HG03175 (cell line): ENCODE measurements around the gene ADGRD1.

ENCODE experiments used
- ATAC-seq: cut with Tn5 transposase; IDR thresholded peaks from one replicate; pipeline ENCODE4 v1.9.1; 2021; ENCODE audit warnings: mild to moderate bottlenecking, moderate library complexity; ENCODE audit not compliant: unreplicated experiment

The ADGRD1 gene

DNA sequence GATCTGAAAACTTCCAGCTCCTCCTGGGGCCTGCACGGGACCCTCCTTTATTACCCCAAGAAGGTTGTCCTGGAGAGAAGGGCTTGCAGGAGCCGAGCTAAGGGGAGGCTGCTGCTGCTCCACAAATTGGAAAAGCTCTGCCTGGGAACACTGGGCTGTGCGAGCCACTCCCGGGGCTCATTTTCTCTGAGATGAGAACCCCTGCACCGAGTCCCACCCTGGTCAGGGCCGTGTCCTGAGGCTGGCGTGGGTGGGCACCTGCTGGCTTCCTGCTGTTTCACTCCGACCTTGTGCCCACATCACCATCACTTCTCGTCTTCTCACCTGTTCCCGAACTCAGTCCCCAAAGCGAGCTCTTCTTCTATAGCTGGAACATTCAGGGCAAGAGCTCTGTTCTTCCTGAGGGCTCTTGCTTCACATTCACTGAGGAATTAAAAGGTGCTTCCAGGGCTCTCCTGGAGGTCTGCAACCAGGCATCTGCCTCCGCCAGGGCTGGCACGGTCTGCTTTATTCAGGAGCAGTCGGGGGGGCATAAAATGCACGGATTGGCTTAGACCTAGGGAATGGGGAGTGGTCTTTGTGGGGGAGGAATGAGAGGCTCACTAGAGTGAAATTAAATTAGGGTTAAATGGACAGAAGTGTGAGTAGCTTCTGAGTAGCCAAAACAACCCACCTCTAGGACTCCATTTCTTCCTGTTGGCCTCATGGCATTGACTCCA lies 98.5 kb downstream of the ADGRD1 start:
- ATAC-seq = no peak

- ATAC-seq = no peak
Measured at GRCh38 chr12:131052929-131053328, 99.2 kb downstream of the ADGRD1 start.

GRCh38 chr12:131053567-131053966 lies 99.9 kb downstream of the ADGRD1 start:
- no peak for ATAC-seq

DNA sequence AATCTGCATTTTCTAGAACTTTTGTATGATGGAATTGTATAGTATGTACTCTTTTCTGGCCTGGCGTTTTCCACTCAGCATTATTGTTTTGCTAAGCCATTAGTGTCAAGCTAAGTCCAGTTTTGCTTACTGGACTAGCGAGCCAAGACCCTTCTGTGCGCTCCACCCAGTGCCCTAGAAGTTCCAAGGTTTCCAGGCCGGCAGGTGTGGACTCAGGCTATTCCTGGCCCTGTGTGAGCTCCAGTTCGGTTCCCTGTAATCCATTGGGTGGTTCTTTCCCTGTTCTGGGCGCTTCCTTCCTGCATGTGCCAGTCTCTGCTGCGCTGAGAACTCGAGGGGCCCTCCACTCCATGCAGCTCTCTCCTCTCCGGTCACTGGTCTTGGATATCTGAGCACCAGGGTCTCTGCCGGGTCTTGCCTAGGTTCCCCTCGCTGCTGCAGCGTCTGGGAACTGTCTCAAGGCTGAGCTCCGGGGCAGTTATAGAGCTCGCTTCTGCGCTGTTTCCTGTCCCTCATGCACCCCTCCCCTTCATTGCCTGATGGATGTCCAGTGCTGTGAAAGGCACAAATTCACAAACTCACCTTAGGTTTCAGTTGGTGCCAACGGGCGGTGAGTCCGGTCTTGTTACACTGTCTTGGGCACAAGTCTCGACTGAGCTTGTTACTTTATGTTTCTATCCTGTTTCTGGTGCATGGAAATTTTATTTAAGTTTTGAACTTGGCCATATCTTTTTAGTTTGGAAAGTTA lies 100.8 kb downstream of the ADGRD1 start:
- no peak for ATAC-seq

GRCh38 chr12:131055093-131055465 lies 101.4 kb downstream of the ADGRD1 start:
- no peak for ATAC-seq

DNA sequence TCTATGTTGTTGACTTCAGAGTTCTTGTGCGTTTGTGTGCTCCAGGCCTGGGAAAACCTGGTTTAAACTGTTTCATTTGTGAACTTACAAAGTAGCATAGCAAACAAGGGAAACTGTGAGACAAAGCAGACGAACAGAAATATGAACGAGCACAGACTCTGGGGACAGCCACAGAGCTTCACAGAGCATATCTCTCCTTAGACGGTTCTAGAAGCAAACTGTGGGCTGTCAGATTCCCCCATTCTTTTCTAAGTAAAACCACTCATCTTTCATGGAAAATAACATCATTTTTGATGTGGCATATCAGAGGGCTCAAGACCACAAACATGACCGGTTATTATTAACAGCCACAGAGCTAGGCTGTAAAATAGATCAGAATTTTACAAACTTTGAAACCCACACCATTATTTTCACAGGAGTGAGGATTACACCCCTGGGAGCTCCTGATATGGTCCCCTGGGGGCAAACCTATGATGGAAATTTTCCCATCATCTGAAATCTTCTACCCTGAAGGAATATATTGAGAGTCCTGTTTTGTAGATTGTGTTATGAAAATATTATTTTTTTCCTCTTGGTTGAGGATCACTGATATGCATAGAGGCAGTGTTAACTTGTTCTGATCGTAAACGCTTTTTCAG lies 102.0 kb downstream of the ADGRD1 start:
- ATAC-seq = no peak

GRCh38 chr12:131056626-131057025 lies 102.9 kb downstream of the ADGRD1 start:
- no peak for ATAC-seq

DNA sequence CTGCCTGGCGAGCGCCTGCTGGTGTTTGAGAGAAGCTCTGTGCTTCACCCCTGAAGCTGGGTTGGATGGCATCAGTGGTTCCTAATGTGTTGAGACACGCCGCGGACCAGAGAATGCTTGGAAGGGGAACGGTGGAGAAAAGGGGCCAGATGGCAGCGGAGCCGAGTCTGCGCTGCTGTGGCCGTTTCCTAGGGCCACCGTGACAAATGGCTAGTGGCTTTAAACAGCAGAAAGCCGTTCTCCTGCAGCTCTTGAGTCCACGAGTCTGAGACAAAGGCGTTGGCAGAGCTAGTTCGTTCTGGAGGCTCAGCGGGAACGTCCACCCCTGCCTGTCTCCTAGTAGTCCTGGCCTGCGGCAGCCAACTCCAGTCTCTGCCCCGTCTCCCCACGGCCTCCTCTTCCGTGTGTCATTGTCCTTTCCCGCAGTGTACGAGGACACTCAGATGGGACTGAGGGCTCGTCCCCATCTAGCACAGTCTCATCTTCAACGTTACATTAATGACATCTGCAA lies 103.6 kb downstream of the ADGRD1 start:
- no peak for ATAC-seq

- no peak for ATAC-seq
Measured at GRCh38 chr12:131057722-131058515, 104.2 kb downstream of the ADGRD1 start.

- no peak for ATAC-seq
Measured at GRCh38 chr12:131058700-131059099, 105.0 kb downstream of the ADGRD1 start.

DNA sequence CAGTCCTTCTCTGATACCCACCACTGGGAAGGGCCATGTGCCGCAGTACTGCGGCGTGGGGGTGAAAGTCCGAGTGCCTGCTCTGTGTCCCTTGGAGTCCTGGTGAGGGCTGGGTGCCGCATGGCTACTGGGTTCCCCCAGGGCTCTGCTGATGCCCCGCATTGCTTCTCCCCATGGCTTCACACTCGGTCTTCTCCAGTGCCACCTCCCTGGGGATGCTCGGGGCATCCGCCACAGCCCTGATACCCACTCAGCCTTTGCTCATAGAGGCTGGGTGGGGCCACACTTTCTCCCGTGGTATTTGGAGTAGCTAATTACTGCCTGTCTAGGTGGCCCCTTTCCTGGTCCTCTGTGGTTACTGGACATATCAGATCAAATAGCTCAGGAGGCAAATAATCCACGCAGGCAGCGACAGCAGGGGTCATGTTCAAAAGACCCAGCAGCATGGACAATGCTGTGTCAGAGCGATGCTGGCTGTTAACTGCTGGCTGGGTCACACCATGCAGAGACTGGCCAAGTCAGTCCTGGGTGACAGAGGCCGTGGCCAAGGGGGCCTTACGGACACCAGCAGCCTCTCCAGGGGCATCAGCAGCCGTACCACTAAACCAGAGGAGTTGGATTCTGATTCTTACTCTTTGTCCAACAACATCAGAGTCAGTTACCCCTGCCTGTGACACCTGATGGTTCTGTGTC lies 106.5 kb downstream of the ADGRD1 start:
- ATAC-seq = no peak

- ATAC-seq = no peak
Measured at GRCh38 chr12:131061041-131061806, 107.5 kb downstream of the ADGRD1 start.

GRCh38 chr12:131063413-131063812 lies 109.7 kb downstream of the ADGRD1 start:
- no peak for ATAC-seq

GRCh38 chr12:131063960-131064359 lies 110.3 kb downstream of the ADGRD1 start:
- ATAC-seq = no peak

DNA sequence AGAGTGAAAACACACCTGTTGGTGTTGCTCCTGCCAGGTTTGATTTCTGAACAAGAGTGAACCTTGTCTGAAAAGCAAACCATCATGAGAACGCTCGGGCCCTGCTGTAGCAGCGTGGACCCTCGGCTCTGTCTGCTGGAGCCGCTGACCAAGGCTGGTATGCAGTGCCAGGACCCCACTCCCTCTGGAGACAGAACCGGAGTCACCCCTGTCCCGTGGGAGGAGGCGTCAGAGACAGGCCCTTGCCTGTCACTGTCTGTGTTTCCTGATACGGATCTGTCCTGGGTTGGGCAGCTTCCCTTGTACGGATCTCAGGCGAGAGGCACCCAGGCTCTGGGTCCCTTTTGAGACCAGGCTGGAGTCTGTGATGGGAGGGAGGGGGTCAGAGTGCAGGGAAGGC lies 111.6 kb downstream of the ADGRD1 start:
- no peak for ATAC-seq

DNA sequence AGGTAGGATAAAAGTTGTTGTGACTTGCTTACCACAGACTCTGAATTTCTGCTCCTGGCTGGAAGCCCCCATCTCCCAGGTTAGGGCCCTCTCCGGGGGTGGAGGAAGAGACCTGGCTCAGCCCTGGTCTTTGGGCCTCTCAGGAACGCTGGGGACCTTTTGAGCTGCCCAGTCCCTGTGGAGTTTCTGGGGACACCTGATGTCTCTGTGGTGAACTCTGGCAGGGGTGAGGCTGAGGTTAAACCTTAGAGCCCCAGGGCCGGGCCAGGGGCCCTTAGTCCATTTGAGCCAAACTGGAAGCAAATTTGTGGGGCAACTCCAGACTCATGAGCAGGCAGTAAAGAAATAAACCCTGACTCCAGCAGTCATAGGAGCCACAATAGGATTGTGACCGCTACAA lies 112.1 kb downstream of the ADGRD1 start:
- no peak for ATAC-seq

DNA sequence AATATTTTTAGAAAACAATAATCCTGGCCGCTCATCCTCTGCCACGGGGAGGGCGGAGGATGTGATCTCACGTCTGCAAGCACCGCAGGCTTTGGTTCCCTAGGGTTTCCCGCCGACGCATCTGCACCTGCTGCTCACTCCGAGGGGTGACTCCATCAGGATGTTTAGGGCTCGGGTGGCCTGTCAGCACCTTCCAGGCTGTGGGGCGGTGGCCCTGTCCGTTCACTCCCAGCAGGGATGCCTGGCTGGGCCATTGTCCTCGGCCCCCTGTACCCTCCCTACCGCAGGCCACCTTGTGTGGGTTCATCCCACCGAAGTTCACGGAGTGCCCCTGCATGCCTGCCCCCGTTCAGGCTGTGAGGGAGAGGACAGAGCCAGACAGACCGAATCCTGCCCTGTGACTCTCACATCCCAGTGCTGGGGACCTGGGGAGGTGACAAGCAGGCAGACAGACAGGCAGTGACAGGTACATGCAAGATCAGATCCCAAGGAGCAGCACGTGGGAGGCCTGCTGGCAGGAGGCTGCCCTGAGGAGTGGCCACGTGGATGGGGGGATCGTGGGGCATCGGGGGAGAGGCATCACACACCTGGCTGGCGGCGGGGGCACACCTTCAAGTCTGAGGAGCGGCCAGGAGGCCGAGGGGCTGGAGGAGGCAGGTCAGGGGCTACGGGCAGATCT lies 112.6 kb downstream of the ADGRD1 start:
- no peak for ATAC-seq

- ATAC-seq = no peak
Measured at GRCh38 chr12:131066886-131067490, 113.3 kb downstream of the ADGRD1 start.
